UCSD-AML1 (cell line): Measurements from ENCODE around the gene NKX6-2.
"Not testable (repeated sequence)": the region's sequence is repeated elsewhere in the genome, so short reads cannot be mapped to it uniquely, and the experiment has no call there.

Experiments used
- DNase-seq: peaks from one replicate; lab custom pipeline; 2025; ENCODE audit not compliant: unreplicated experiment; lab: John Stamatoyannopoulos, UW

Gene NKX6-2

GRCh38 chr10:132799865-132800264 lies 13.9 kb upstream of the NKX6-2 start:
- no peak for DNase-seq

- no peak for DNase-seq
Measured at GRCh38 chr10:132798876-132799275, 12.9 kb upstream of the NKX6-2 start.

GRCh38 chr10:132798403-132798802 lies 12.5 kb upstream of the NKX6-2 start:
- DNase-seq = no peak

- DNase-seq = not testable (repeated sequence)
Measured at GRCh38 chr10:132797986-132798385, 12.0 kb upstream of the NKX6-2 start.

- no peak for DNase-seq
Measured at GRCh38 chr10:132796846-132797245, 10.9 kb upstream of the NKX6-2 start.

GRCh38 chr10:132793871-132794849 lies 8.2 kb upstream of the NKX6-2 start:
- no peak for DNase-seq

- DNase-seq = no peak
Measured at GRCh38 chr10:132793213-132793612, 7.3 kb upstream of the NKX6-2 start.

GRCh38 chr10:132792796-132793195 lies 6.8 kb upstream of the NKX6-2 start:
- no peak for DNase-seq

- DNase-seq = not testable (repeated sequence)
Measured at GRCh38 chr10:132792099-132792498, 6.2 kb upstream of the NKX6-2 start.

GRCh38 chr10:132790934-132791829 lies 5.2 kb upstream of the NKX6-2 start:
- DNase-seq = no peak

- DNase-seq = no peak
Measured at GRCh38 chr10:132790470-132790869, 4.5 kb upstream of the NKX6-2 start.

- DNase-seq = no peak
Measured at GRCh38 chr10:132789659-132790148, 3.8 kb upstream of the NKX6-2 start.

- DNase-seq = no peak
Measured at GRCh38 chr10:132788831-132789219, 2.9 kb upstream of the NKX6-2 start.

- DNase-seq = no peak
Measured at GRCh38 chr10:132788180-132788830, 2.4 kb upstream of the NKX6-2 start.

GRCh38 chr10:132787495-132788179 lies 1.7 kb upstream of the NKX6-2 start:
- DNase-seq = no peak

- DNase-seq = no peak
Measured at GRCh38 chr10:132786884-132787494, 1.0 kb upstream of the NKX6-2 start.

GRCh38 chr10:132786476-132786883 lies 533 bp upstream of the NKX6-2 start:
- no peak for DNase-seq

- DNase-seq = no peak
Measured at GRCh38 chr10:132784866-132785722, 853 bp downstream of the NKX6-2 start.
